Stimulated activated CD8-positive, alpha-beta memory T cell treated with anti-CD3 and anti-CD28 coated beads, Interleukin-4, amount 100 ng/mL, for 1 hour (primary cell): ENCODE results near the gene CCDC38.

Experiments
- DNase-seq, 2 donors: peaks; one replicate each; pipeline ENCODE4 v3.0.0-alpha.2; 2020; ENCODE audit warnings: low read depth in 2 of 2, low spot score in 1 of 2

CCDC38 gene

GRCh38 chr12:95962222-95962621 lies 19.8 kb upstream of the CCDC38 start:
- no peak for DNase-seq

GRCh38 chr12:95960241-95960640 lies 17.8 kb upstream of the CCDC38 start:
- no peak for DNase-seq

- no peak for DNase-seq
These were observed 16.7 kb upstream of the CCDC38 start for GRCh38 chr12:95959107-95959506.

- DNase-seq, result no peak
These were observed 14.2 kb upstream of the CCDC38 start for GRCh38 chr12:95956557-95957145.

GRCh38 chr12:95955549-95956159 lies 13.2 kb upstream of the CCDC38 start:
- DNase-seq, result no peak

- DNase-seq, result no peak
These were observed 10.6 kb upstream of the CCDC38 start for GRCh38 chr12:95953000-95953399.

GRCh38 chr12:95951515-95951914 lies 9.1 kb upstream of the CCDC38 start:
- no peak for DNase-seq

- no peak for DNase-seq
These were observed 7.2 kb upstream of the CCDC38 start for GRCh38 chr12:95949477-95950206.

GRCh38 chr12:95944108-95944704 lies 1.8 kb upstream of the CCDC38 start:
- no peak for DNase-seq

- peak in 1 of 2 donors; percentile 24 for DNase-seq
These were observed 972 bp upstream of the CCDC38 start, which contains the start of gene AMDHD1 for GRCh38 chr12:95943330-95943842. Gene AMDHD1, plus strand, starts transcription at chr12:95943331. Its CDS starts 68 bp downstream, at chr12:95943399.

- DNase-seq, result no peak
These were observed 302 bp downstream of the CCDC38 start for GRCh38 chr12:95942101-95942523.

- no peak for DNase-seq
These were observed 1.9 kb downstream of the CCDC38 start for GRCh38 chr12:95940514-95940913.

- DNase-seq, result no peak
These were observed 20.2 kb downstream of the CCDC38 start for GRCh38 chr12:95922231-95922630.

GRCh38 chr12:95919110-95919509 lies 23.3 kb downstream of the CCDC38 start:
- no peak for DNase-seq

- peak in 1 of 2 donors; percentile 9 for DNase-seq
These were observed 24.0 kb downstream of the CCDC38 start for GRCh38 chr12:95918194-95918993.

- no peak for DNase-seq
These were observed 32.5 kb downstream of the CCDC38 start for GRCh38 chr12:95909871-95910270.

GRCh38 chr12:95908573-95908972 lies 33.8 kb downstream of the CCDC38 start:
- no peak for DNase-seq

- DNase-seq, result no peak
These were observed 44.3 kb downstream of the CCDC38 start for GRCh38 chr12:95898081-95898480.

- no peak for DNase-seq
These were observed 45.6 kb downstream of the CCDC38 start for GRCh38 chr12:95896846-95897245.

- DNase-seq, result no peak
These were observed 51.5 kb downstream of the CCDC38 start for GRCh38 chr12:95890958-95891357.

GRCh38 chr12:95887311-95887710 lies 55.1 kb downstream of the CCDC38 start:
- DNase-seq, result no peak
